M059J (cell line): Measurements from ENCODE around the gene GABRG3. TPM values are rescaled to one million over a fixed set of nuclear protein-coding genes. Genes with fewer than 3 reads are reported as not detected.

Experiments
- DNase-seq: peaks from one replicate; pipeline ENCODE4 v3.0.0-alpha.2; 2012; ENCODE audit warnings: low read depth
- total RNA-seq: library from RNA; depleted of rRNA; stranded (reverse); fragments of >200 nt; shearing (Covaris generic); gene quantifications from 2 replicates; pipeline ENCODE4 v1.2.3, GENCODE V29; 2014

Gene GABRG3
- total RNA-seq, 1 experiment from 2014 or later: not detected

- DNase-seq: no peak
Observed at GRCh38 chr15:27463525-27464088, 492.6 kb downstream of the GABRG3 start.

- DNase-seq: no peak
Observed at GRCh38 chr15:27464941-27465612, 494.1 kb downstream of the GABRG3 start.

- DNase-seq: no peak
Observed at GRCh38 chr15:27466758-27467157, 495.8 kb downstream of the GABRG3 start.

- DNase-seq: no peak
Observed at GRCh38 chr15:27468151-27468591, 497.2 kb downstream of the GABRG3 start.

- DNase-seq: no peak
Observed at GRCh38 chr15:27473845-27474244, 502.9 kb downstream of the GABRG3 start.

- DNase-seq: no peak
Observed at GRCh38 chr15:27475395-27475794, 504.4 kb downstream of the GABRG3 start.

- no peak for DNase-seq
Observed at GRCh38 chr15:27479296-27480140, 508.5 kb downstream of the GABRG3 start.

- no peak for DNase-seq
Observed at GRCh38 chr15:27480141-27480530, 509.2 kb downstream of the GABRG3 start.

GRCh38 chr15:27480642-27481041 lies 509.7 kb downstream of the GABRG3 start:
- no peak for DNase-seq

GRCh38 chr15:27481768-27482167 lies 510.8 kb downstream of the GABRG3 start:
- DNase-seq: no peak

GRCh38 chr15:27482287-27482686 lies 511.3 kb downstream of the GABRG3 start:
- DNase-seq: no peak

GRCh38 chr15:27483124-27483523 lies 512.1 kb downstream of the GABRG3 start:
- DNase-seq: no peak

GRCh38 chr15:27485265-27485664 lies 514.3 kb downstream of the GABRG3 start:
- DNase-seq: no peak

GRCh38 chr15:27486051-27486450 lies 515.1 kb downstream of the GABRG3 start:
- no peak for DNase-seq

- no peak for DNase-seq
Observed at GRCh38 chr15:27486683-27487647, 516.0 kb downstream of the GABRG3 start.

- DNase-seq: no peak
Observed at GRCh38 chr15:27487846-27488245, 516.9 kb downstream of the GABRG3 start.

- no peak for DNase-seq
Observed at GRCh38 chr15:27490867-27491595, 520.0 kb downstream of the GABRG3 start.

- no peak for DNase-seq
Observed at GRCh38 chr15:27491666-27492621, 521.0 kb downstream of the GABRG3 start.

- DNase-seq: no peak
Observed at GRCh38 chr15:27495963-27496459, 525.0 kb downstream of the GABRG3 start.

- no peak for DNase-seq
Observed at GRCh38 chr15:27498700-27499099, 527.7 kb downstream of the GABRG3 start.
